NCI-H510A (cell line): ENCODE measurements around the gene GBA2.

Experiments
- DNase-seq: peaks from one replicate; lab custom pipeline; 2025; lab: John Stamatoyannopoulos, UW

The GBA2 gene

DNA sequence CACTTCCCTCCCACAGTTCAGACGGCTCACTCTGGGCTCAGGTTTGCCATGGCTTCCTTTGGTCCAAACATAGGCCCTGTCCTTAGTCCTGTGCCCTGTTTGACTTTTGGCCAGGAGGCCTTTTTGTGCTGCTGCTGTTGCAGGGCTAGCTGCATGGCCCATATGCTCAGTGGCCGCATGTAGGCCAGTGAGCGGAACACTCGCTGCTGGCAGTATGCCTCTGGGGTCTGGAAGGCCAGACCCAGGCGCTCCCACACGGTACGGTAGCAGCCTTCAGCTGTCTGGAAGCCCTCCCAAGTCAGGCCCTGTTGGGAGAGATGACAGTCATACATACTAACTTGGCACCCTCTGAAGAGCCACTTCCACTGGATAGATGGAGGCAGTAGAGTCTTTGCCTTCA is 11.9 kb downstream of the GBA2 start:
- DNase-seq, result no peak

DNA sequence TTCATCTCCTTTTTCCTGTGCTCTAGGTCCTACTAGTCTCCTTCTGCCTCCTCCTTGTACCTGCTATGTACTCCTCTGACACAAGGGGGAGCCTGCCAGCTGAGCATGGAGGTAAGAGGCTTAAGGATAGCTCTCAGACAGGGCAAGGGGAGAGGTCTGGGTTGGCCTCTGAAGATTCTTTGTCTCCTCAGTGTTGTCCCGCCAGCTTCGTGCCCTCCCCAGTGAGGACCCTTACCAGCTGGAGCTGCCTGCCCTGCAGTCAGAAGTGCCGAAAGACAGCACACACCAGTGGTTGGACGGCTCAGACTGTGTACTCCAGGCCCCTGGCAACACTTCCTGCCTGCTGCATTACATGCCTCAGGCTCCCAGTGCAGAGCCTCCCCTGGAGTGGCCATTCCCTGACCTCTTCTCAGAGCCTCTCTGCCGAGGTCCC is 12.8 kb downstream of the GBA2 start:
- no peak for DNase-seq

DNA sequence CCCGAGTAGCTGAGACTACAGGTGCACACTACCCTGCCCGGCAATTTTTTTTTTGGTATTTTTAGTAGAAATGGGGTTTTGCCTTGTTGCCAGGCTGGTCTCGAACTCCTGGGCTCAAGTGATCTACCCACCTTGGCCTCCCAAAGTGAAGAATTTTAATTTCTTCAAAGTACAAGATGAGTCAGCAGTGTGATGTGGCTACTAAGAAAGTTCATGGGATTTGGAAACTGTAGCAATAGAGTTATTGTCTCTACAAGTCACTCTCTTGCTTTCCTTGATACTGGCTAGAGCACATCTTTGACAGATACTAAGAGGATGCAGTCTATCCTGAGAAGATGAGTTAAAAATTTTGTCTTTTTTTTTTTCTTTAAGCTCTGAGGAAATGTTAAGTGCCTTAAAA is 14.9 kb downstream of the GBA2 start:
- DNase-seq, result no peak

DNA sequence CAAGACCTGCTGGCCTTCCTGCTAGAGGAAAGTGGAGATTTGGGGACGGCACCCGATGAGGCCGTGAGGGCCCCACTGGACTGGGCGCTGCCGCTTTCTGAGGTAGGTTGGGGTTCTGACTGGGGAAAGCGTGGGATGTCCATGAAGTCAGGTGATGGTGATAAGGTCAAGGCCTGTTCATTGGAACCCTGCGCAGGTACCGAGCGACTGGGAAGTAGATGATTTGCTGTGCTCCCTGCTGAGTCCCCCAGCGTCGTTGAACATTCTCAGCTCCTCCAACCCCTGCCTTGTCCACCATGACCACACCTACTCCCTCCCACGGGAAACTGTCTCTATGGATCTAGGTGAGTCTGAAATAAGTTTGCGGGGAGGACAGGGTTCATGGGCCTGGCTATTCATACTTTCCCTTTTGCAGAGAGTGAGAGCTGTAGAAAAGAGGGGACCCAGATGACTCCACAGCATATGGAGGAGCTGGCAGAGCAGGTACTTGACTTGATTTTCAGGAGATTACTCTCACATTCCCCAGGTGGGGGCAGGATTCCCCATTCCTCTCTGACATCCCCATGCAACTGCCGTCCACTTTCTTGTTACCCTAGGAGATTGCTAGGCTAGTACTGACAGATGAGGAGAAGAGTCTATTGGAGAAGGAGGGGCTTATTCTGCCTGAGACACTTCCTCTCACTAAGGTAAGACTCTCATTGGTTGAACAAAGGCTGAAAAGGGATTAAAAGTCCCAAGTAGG is 16.1 kb downstream of the GBA2 start:
- DNase-seq, result peak; percentile 30

DNA sequence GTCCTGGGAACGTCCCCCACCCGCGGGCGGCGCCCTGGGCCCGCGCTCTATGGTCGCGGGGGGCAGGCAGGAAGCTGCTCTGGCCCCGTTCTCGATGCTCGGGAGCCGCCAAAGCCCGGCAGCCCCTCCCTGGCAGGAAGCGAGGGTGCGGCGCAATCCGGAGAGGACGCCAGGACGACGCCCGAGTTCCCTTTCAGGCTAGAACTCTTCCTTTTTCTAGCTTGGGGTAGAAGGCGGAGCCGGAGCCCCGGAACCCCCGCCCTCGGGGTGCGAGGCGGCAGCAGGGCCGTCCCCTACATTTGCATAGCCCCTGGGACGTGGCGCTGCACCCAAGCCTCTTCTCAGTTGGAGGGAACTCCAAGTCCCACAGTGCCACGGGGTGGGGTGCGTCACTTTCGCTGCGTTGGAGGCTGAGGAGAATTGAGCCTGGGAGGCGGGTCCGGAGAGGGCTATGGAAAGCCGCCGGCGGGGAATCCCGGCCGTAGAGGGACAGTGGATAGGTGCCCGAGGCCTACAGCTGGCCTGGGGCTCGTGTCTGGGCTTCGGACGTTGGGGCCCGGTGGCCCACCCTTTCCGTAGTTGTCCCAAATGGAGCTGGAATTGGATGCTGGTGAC is 16.7 kb downstream of the GBA2 start, which contains the start of the genes CREB3 and TLN1:
CREB3 (plus strand) TSS at position 482 of the 615 bp plus-strand sequence; CDS start at position 589, 107 bp downstream.
TLN1 (minus strand) TSS at position 11 of the 615 bp plus-strand sequence. CDS start 6,501 bp downstream, outside the sequence.
- peak; percentile 98 for DNase-seq

DNA sequence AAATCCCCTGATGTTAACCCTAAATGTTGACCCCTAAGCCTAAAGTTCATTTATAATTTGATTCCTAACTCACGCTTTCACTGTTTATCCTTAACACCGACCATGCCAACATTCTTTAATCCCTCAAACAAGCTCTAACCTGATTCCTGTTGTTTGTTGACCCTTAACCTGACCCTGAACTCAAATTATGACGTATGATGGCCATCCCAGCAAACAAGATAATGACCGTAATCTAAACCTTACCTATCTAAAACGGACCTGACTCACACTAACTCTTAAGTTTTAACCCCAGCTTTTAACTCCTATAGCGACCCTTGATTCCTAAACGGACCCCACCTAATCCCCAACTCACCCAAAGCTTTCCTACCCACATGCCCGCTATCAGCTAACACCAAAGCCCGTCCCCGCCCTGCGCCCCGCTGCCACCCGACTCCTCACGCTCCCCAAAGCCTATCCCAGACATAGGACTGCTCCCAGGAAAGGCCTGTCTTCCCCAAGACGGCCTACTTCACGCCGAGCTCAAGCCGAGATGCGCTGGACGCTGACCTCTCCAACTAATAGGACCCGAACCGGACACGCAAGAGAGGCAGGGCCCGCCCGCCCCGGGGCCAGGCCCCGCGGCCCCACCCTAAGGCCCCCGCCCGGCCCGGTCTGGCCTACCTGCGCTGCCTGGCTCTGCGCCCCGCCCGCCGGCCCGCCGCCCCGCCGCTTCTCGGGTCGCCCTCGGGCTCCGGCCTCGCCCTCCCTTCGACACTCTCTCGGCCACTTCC is 17.4 kb downstream of the GBA2 start:
- no peak for DNase-seq

DNA sequence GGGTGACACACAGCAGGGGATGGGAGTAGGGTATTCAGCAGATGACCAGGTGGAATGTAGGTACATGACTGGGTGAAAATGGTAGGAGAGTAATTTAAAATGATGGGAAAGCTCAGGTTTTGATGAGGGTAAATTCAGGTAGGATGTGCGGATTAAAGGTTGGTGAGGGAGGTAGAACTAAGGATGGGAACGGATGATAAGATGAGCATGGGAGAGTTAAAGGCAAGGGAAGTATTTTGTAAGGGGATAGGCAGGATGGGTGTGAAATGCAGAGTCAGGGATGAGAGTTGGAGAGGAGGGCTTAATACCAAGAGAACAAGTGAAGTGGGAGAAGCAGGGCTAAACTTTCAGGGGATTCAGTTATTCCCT is 18.6 kb downstream of the GBA2 start:
- DNase-seq, result no peak

DNA sequence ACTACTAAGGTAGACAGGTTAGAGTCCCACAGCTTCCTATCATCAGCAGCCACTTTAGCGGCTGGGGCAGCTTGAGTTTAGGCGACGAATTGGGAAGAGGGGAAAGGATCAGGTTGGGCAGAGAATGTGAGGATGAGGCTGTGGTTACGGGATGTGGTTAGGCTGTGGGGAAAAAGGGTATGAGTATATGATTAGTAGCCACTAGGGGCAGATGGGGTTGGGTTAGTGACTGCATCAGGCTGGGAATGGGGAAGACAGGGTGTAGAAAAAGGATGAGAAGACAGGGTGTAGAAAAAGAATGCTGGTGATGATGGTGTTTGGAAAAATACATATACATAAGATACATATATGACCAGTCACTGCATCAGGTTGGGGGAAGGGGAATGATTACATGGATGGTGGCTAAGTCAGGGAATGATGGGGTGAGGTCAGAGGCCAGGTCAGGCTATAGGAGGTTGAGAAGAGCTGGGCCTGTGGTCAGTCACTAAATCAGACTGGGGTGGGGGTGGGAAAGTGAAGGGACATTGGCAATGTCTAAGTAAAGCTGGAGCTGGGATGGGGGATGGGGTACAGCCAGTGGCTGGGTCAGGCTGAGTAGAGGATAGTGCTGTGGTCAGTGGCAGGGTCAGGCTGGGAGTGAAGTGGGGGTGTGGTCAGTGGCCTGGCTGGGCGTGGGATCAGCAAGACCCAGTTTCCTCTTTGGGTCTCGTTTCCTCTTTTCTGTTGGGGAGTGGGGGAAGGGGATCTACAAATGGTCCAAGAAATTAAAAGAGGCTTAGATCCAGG is 19.1 kb downstream of the GBA2 start:
- no peak for DNase-seq

DNA sequence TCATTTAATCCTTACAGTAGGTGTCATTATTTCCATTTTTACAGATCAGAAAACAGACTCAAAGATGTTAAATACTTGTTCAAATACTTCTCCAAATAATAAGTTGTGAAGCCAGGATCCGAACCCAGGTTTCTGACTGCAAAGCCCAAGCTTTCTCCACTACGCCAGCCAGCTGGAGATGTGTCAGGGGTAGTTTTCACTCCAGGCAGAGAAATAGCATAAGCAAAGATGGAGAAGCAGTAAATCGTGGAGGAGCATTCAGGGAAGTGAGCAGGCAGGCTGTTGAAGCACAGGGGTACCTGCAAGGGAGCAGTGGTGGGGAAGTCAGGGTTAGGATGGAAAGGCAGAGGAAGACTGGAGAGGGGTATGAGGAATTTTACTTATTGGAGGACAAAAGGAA is 19.9 kb downstream of the GBA2 start:
- DNase-seq, result no peak

DNA sequence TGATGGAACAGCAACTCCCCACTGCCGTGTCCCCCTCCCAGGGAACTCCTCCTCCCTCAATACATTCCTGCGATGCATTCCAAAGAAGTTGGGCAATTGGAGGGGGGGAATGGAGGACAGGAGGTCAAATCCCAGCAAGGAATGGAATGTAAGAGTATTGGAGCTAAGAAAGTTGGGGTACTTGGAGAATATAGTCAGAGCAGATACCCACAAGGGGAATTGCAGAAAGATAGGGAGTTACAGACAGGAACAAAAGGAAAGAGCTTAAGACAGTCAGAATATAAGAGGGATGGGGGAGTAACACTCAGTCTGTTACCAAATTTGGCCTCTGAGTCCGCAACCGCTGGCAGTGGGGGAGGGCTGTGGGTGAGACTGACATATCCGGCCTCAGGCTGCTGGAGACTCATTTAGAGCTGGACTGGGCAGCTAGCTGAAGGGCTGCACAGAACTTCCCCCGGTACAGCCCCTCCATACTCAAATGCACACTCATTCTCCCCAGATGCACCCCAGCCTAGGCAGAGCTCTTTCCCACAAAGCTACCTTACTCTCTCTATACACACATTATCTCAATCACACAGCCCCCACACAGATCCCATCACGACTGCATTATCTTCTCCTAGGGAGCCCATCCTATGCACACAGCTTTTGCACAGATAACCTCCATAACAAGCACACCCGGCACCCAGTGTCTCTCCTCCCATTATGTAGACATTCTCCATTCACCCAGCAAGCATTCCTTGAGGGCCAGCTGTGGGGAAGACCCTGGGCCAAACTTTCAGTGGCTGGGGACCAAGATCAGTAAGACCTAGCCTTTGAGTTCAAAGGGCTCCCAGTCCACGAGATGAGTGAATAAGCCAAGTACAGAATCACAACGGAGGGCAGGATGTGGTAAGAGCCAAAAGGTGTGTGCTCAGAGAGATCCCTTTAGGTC is 20.7 kb downstream of the GBA2 start:
- no peak for DNase-seq

DNA sequence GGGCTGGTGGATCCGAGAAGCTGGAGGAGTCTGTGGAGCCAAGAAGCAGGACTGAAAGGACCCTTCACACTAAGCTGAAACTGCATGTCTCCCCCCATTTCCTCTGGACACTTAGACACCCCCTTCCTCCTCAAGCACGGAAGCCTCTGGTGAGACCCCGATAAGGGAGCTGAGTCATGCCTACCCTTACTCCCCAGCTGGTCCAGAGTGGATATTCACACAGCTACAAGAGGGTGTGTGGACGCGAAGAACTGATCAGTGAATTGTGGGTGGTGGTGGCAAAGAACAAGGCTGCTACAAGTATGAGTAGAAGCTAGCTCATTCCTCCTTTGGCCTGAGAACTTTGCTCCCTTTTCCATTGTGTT is 21.4 kb downstream of the GBA2 start:
- no peak for DNase-seq

DNA sequence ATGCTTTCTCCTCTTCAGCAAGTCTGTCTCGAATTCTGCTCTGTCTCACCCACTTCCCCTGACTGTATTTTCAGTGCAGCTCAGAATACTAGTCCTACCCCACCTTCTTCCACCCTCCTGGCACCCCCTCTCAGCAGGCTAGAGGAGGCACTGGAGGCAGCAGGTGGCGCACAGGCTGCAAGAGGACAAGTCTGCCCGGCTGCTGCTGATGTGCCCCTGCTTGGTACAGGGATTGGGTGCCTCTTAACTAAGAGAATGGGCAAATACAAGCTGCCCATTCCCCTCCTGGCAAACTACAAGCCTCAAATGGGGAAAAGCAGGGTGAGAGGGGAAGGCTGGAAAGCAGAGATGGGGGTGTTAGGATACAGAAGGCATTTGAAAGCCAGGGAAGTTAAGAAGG is 22.1 kb downstream of the GBA2 start:
- no peak for DNase-seq

DNA sequence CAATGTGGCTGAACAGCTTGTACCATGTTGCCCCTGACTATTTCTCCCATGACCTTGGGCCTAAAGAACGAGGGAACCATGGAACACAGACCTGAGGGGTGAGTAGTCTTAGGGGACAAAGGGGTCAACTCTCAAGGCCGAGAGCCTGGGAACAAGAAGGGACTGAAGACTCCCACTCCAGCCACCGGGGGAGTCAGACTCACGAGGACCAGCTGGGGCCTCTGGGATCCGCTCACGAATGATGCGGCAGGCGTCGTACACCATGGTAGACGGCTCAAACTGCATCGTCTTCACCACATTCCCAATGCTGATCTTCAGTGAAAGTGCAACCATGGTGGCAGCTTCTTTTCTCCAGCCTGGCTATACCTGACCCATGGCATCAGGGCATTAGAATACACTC is 23.7 kb downstream of the GBA2 start:
- no peak for DNase-seq

DNA sequence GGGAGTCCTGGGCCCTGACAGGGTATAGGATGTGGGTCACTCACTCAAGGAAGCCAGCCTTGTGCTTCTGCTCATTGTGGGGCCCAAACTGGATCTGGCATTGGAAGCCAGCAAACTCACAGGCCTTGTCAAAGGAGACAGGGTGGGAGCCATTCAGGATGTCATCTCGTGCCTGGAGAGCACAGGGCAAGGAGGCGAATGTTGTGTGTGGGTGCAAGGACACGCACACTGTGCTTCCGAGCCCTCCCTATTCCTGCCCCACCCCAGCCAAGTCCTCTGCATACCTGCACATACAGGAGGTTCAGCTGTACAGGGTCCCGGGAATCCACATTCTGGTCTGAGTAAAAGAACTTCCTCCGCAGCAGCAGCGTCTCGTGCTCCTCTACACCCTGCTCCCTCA is 25.1 kb downstream of the GBA2 start:
- no peak for DNase-seq

DNA sequence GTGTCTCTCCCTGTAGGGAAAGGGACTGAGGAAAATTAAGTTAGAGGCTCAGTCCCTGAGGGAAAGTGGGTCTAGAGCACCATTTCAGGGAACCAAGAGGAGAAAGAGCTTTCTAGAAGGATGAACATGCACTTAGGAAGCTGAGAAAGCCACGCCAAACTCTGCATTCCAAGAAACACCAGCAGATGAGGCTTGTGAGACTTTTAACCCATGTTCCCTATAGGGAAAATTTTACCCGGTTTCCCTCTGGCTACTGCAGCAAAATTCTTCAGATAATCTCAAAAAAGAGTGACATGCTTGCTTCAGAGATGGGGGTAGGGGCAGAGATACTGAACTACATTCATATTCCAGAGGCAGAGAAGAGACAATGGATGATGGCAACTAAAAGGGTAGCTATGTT is 25.6 kb downstream of the GBA2 start:
- no peak for DNase-seq

DNA sequence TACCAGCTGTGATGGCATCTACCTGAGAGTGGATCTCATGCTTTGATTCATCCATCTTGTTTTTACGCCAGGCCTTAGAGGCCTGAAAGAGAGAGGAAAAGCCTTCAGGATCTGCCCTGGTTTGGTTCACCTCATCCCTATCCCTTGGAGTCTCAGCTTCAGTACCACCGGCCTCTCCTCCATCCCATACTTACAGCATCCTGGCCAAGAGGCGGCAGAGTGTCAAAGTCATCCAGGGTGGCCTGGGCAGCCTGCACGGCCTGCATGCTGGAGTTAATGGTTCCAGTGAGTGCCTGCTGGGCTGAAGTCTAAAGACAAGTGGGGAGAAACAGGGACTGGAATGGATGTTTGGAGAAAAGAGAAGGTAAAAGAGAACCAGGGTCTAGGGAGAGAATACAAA is 29.5 kb downstream of the GBA2 start:
- no peak for DNase-seq

DNA sequence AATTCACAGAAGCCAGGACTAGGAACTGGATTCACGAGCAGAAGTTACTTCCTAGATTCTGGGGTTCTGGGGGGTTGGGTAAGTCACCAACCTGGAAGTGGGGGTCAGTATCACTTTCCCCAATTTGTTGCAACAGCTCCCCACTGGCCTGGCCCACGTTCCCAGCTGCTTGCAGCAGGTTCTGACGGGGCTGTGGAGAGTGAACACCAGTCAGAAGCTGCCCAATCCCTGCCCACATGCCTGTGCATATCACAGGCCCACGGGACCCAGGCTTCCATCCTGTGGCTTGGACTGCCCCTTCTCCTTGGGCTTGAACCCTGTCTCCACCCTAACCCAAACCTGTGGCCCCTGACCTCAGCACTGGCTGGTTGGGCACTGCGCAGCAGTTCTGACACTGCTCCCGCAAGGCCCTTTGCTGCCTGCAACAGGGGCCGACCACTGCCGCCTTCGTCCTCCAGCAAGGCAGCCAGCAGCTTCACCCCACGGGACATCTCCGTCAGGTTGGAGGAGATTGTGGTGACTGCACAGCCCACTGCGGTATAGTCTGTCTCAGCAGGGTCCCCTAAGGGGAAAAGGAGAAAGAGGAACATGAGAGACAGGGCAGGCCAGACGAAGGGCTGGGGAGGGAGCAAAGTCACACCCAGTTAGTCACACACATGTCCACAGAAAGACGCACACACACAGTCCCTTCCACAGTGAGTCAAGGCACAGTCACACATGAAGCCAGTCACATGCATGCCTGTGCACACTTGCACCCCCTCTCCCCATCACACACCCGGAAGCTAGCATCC is 30.1 kb downstream of the GBA2 start:
- DNase-seq, result no peak

DNA sequence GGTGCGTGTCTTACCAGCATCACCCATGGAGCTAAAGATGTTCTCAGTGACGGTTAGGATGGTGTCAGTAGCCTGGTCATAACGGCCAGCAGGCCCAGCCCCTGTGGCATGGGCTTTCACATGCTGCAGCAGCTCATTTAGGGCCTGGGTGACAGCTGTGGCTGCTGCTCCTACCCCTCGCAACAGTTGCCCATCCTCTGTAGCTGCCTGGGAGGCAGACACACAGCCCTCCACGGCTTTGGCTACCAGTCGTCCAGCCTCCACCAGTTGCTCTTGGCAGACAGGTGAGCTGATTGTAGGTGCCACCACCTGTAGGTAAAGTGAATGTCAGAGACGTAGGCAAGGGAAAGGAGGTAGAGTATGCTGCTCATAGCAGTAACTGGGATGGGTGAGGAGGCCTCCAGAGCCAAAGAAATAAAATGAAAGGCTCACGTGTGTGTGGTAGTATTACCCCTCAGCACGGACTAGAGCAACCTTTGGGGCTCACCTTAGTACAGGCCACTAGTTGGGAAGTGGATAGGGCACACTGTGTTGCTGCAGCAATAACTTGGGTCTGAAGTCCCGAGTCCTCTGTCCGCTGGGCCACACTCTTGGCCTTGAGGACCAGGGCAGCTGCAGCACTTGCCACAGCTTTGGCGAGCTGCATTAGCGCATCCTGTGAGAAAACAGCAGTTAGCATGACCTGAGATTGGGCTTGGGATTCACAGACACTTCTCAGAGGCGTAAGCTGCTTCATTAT is 31.7 kb downstream of the GBA2 start:
- DNase-seq, result no peak

DNA sequence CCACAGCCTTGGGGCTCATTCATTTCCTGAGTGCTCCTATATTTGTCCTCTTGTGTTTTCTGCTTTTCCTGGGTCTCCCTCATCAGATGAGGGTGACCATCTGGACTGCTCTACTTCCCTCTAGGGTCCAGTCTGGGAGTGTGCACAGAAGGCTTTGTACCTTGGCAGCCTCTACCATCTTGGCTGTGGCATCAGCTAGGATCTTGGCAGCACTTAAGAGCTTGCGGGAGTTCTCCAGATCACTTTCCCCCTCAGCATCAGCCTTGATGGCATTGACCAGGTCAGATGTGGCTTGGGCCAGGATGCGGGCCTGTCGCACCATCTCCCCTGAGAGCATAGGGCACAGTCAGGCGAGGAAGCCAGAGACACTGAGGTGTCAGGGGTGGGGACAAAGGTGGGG is 32.8 kb downstream of the GBA2 start:
- no peak for DNase-seq
